Left forelimb (tissue), 1 donor: ENCODE data around the gene SPATA17.

Source experiments
- DNase-seq: peaks from one replicate; pipeline ENCODE4 v3.0.0-alpha.2; 2018; ENCODE audit warnings: low spot score

SPATA17 gene

DNA sequence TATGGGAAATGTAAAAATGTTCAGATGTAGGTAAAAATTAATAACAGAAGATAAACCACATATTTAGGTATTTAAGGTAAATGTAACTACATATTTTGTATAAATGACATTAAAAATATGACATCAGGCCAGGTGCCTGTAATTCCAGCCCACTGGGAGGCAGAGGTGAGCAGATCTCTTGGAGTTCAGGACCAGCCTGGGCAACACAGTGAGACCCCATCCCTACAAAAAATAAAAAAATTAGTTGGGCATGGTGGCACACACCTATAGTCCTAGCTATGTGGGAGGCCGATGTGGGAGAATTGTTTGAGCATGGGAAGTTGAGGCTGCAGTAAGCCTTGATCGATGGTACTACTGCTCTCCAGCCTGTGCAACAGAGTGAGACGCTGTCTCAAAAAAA is 216.5 kb downstream of the SPATA17 start:
- DNase-seq = no peak

DNA sequence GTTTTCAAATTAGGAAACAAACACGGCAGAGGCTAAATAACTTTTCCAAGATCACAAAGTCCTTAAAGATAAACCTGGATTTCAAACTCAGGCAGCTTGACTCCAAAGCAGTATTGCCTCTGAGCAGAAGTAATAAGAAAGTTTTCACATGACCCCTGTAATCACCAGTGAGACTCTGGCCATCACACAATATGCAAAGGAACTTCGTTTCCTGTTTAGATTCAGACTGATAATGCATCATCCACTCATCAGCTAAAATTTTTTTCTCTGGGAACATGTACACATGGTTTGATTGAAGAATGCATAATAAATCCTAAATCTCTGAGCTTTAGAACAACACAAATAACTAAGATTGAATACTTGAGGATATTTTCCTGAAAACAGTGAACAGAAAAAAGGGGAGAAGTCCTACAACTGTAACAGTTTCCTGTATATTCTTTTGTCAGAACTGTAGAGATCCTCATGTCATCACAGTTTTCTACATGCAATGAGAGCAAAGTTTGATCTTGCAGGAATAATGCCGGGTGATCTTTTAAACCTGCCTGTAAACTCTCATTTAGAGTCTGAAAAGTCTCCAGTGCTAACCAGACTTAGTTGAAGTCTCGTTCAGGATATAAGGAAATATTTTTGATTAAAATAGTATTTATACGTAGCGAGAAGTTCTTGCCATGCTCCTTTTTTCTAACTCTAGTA is 225.3 kb downstream of the SPATA17 start:
- DNase-seq = no peak

DNA sequence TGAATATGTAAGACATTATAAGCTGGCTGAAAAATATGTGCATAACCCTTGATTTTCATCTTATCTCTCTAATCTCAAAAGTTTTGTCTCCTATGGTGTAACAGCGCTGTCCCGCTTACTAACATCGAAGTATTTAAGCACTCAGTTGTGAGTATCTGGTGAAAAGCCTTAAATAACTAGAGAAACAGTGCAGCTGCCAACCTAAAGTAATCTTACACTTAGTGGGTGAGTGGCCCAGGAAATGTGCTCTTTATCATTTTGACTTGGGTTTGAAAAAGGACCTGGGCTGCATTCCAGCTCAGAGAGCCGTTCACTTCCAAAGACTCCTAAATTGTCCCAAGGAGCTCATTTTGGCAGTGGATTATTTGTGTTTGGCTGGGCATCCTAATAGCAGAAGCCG is 225.9 kb downstream of the SPATA17 start:
- DNase-seq = no peak

DNA sequence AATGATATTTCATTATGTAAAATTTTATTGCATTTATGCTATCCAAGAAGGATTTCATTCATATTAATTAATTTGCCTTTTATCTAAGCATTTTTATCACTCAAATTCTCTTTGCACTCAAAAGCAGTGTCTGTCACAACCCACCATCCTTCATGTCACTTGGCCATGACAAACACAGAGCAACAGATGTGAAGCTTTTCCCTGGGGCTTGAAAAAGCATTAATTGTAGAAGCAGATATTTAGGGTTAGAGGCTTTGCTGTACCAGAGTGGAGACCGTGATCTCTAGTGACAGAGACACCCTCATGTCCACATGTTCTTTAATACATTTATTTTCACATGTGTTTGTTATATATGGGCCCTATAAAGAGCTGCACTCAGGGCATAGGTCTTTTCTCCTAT is 230.5 kb downstream of the SPATA17 start:
- no peak for DNase-seq

DNA sequence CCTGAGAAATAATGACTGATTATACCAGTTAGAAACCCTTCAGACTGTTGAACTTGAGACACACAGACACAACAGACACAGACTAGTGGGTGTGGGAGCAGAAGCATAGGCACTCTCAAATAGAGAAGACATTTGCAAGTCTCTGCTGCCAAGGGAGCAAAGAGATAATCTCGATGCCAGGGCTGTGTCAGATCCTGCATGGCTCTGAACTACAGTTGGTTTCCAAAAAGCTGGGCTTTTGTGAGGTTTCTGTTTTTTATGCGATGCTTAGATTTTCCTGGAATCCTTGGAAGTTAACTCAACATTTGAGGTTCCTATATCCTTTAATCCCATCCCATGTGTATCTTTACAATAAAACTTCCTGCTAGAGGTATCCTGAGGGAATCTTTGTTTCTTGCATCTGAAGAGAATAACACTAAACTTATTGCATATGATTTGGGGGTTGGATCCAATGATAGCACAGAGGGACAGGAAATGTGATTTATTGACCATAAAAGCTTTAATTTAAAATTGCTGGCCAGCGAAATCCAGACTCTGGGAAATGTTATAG is 236.4 kb downstream of the SPATA17 start:
- DNase-seq = no peak

DNA sequence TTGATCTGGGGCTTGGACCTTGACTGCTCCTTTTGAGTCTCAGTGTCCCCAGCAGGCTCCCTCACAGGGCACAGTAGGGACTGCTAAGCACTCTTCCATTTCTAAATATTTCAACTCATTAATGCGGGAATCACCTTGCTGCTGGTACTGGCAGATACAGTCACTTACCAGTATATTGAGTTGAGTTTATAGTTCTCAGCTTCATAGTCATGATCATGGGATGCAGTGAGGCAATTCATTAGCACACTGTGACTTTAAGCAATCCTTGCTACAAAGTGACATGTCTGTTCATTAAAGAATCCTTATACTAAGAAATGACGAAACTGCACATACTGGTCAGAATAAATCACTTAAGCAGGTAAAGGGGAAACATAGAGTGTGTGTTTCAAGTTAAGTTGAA is 240.8 kb downstream of the SPATA17 start:
- DNase-seq = no peak

DNA sequence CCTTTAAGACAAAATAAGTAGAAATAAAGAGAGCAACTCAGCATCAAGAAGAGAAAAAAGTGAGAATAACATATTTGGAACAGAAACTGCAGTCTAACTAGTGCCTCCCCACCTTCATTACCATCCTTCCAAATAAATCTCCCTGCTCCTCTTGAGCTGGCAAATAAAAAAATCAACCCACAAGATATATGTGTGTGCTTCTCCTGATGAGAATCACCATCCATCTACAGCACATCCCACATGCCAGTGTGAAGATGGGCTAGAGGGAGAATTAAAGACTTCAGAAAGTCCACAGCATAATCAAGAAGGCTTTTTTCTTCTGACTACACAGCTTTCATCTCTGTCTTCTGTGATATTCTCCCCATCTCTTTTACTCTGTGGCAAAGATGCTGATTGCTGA is 244.1 kb downstream of the SPATA17 start:
- no peak for DNase-seq

DNA sequence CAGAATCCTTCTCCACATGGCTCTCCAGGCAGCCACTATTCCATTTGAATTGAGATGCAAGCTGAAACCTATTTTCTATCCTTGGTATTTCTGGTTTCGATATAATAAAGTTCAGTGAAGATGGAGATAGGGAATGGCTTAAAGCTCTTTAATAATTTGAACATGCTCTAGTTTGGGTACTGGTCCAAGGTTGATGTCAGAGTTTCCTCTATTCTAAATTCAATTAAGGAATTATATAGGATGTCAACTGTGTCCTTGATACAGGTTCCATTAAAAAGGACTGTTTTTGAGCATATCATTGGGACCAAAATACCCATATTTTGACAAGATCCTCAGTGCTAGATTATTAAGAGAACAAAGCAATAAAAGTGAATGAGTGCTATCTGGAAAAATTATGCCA is 245.3 kb downstream of the SPATA17 start:
- DNase-seq = no peak

DNA sequence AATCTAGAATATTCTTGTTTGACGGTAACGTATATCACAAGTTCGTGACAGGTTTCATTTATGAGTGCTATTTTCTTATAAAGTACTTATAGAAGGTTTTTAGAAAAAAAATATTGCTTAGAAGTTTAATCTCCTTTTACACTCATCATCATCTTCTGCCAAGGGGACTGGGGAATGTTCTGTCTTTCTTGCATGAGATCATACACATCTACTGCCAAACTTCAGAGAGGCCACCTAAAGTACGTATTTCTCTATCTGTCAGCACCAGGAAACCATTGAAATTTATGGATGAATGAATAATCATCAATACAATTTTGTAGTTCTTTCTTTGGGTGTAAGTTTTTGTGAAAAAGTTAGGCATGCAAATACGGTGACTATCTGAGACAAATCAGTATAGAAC is 245.8 kb downstream of the SPATA17 start:
- no peak for DNase-seq

DNA sequence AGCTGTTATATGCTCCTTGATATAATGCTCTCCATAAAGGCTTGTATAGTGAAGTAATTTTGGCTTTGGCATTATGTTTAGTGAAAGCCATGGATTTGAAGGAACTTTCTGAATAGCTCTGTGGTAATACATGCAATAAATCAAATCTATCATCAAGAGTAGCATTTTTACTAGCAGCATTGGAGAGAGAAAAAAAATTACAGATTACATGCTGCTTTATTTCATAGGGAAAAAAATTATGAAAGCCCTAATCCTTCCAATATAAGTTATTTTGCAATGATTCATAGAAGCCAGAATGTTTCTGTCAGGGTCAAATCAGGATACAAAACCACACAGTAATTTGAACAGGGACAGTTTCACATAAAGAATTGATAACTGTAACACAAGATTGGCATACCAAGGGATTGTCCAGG is 250.0 kb downstream of the SPATA17 start:
- no peak for DNase-seq

DNA sequence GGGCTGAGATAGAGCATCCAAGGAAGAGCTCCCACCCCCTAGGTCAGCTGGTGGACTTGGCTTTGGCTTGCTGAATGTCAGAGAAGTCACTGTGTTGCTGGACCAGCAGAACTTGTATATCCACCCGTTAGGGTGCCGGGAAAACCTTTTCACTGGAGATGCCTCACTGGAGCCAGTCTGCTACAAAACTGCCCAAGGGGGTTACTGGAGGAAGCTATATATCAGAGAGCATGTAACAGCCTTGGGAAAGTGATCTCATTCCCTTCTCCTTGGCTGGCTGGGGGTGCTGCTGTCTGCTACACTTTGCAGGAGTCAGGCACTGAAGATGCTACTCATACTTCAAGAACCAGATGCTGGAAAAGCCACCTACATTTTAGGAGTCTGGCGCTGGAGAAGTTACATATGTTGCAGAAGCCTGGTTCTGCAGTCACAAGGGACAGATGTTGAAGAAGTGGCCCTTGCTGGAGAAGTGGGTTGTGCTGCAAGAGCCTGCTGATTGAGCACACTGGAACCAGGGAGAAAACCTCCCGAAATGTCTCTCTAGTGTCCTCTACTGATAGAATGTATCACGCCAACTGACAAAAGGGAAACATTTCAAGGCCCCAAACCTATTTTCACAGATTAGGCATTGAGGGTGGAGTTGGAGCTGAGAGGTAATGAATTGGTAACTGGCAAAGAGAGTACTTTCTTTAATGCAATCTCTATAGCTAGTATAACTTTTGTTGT is 250.6 kb downstream of the SPATA17 start:
- no peak for DNase-seq

DNA sequence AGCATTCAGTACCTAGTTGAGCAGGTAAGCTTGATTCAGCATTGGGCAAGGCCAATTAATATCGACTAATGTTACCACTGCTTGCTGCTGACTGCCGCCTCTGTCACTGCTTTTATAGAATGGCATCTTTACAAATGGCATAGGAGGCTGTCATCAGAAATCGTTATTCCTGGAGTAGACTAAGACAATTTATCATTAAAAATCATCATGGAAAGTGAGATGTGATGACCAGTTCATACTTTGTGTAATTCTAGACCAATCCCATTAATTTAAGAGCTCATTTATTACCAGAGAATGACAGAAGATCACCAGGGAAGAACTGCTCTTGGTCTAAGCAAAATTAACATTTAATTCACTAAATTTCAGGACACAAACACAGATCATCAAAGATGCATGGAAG is 254.0 kb downstream of the SPATA17 start:
- no peak for DNase-seq

DNA sequence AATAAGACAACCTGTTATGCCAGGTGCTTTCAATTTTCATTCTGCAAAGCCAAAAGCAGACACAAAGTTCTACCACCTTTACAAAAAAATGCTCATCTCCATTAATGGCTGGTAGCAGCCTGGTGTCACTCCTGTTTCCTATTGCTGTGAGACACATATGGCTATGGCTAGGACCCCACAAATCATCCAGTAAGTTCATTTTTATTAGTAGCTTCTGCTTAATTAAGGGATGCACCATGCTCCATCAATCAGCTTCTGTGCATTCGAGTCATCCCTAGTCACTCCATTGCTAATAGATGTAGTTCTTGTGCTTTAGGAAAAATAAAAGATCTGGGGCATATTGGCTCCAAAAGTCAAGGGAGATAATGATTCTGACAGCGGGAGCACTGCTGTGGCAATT is 257.2 kb downstream of the SPATA17 start:
- DNase-seq = no peak

DNA sequence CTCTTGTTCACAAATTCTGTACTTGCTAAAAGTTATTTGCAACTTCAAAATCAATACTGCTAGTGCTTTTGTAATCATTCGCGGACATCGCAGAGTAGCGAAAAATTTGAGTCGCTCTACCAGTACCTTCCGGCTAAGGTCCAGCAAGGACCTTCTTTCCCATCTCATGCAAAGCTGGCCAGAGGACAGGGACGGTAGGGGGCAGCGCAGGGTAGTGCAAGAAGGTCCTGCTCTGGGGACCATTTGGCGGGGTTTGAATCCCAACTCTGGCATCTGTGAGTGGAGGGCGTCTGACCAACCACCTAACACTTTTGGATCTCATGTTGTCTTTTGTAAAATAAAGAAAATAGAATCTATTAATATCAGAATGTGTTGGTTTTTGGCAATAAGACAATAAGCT is 258.3 kb downstream of the SPATA17 start:
- DNase-seq = no peak

DNA sequence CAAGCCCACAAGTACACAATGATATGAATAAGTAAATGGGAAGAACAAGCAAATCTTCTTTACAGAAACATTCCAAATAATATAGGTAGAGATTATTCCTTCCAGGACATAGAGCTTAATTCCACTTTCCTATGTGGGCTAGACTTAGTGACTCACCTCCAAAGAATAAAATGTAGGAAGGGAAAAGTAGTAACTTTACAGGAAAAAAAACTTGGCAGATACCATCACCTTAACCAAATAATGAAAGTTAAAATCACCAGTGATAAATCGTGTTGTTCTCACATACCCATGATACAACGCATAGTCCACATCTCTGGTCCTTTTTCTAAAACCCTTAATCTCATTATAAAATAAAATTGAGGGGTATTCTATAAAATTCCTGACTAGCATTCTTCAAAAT is 260.8 kb downstream of the SPATA17 start:
- no peak for DNase-seq

DNA sequence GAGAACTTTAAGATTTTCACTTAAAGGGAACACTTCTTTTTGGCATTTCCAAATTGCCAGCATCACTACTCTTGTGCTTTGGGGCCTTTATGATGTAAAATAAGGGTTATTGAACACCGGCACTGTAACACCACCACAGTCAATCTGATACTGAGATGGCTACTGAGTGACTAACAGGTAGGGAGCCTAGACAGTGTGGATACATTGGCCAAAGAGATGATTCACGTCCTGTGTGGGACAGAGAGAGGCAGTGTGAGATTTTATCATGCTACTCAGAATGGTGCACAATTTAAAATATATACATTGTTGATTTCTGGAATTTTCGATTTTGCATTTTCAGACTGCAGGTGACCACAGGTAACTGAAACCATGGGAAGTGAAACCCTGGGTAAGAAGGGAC is 261.6 kb downstream of the SPATA17 start:
- no peak for DNase-seq

DNA sequence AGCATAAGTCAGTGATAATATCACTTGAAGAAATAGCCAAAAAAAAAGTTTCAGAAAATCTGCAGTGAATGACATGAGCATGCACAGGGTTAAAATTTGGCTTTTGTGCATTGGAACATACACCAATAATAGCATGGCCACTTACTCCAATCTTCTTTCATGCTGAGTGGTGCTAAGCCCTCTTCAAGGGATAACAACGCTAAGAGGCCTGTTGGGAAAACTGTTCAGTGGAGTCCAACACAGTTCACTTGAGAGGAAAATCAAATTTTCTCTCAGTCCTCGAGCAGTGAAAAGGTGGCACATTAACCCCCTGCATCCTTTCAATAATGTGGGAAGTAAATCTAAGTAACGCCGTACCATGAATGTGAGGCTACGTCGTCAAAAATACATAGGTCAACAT is 264.7 kb downstream of the SPATA17 start:
- DNase-seq = no peak

DNA sequence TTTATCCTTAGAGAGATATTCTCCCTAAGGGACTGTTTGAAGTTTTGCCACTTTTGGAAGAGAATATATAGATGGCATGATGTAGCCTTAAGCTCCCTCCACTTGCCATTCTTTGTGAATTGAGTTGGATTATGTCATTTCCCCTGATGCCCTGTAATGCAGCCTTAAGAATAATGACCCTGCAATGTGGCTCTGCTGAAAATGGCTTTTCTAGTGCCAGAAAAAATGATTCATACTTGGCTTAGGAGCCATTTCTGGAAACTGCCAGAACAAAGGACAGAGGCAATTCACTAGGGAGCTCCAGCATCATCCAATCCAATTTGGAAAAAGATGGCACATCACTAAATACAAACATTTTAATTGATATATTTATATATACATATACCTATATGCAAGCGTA is 265.3 kb downstream of the SPATA17 start:
- DNase-seq = no peak

DNA sequence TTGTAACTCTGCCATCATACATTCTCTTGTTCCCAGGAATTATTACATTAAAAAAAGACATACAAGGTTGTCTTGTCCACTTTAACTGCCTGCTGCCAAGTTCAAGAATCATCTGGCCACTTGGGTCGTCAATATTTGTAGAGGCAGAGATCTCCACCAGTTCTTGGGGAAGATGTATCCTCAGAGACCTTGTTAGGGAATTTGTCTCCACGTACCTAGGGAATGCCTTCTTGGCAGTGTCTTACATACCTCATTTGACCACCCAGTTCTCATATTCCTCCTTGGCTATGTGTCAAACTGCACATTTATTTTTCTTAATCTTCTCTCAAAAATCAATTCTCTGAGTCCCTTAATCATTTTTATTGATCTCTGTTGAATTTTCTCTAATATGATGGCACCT is 266.0 kb downstream of the SPATA17 start:
- DNase-seq = no peak

DNA sequence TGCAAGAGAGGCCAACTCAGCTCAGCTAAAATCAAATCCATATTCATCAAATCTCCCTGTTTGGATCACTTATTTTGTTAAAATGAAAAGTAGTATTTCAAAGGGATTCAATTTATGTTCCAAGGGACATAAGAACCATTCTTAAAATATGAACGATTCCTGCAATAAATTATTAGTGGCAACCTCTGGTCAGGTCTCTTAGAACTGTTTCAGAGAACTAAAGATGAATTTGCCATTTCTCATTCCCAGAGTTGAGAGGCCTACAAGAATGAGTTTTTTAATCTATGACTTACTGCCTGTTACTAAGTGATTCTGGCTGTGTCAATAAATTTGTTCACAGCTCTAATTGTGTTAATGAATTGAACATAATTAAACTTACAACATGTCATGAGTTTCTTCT is 268.5 kb downstream of the SPATA17 start:
- DNase-seq = no peak

DNA sequence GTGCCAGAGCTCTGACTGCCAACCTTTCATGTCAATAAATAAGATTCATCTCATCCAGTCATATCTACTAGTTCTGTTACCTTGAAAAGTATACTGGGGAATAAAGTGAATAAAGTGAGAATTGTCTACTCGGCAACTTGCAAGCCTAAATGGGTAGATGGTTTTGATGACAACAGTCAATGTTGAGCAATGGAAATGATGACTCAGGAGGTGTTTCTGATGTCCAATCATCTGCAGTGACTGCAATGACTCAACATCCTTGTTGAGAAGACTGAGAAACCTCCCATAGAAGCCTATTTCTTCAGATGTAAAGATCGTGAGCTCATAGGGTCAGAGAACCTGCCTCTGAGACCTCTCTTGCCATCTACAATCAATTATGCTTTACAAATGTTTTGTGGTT is 276.4 kb downstream of the SPATA17 start:
- DNase-seq = no peak

DNA sequence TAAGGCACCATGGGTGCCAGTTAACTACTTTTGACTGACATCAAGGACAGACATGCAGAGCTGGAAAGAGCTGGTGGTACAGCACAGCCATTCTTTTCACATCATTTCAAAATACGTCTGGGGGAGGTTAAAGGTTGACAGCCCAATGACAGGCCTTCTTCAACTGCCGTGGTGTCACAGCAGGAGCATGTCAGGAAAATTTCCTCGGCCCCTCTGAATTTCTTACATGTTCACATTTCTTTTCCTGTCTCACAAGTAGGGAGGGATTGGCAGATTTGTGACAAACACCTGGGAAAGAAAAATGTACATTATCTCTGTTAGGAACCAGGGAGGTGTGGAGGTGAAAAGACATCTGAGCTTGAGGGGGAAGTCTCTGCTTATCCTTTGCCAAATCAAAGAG is 279.1 kb downstream of the SPATA17 start:
- DNase-seq = no peak

DNA sequence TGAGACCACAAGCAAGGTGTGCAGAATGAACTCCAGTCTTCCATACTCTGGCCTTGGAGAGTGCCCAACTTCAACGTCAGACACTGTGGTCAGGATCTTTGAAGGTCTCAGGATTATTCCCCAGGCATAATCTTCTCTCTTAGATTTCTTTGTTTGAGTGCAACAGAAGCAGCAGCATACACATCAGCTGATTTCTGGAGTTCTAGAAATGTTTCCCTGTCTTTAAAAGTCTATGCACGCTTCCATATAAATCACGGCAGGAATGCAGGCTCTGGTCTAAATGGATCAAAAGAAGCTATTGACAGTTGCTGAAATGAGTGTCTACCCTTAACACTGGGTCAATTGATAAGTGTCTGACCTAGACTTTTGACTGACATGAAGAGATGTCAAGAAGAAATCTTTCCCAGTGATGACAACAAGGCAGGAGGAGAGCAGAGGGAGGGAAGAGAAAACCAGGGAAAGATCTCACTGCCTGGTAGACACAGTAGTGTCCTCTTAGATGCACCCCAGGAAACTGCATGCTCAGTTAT is 279.7 kb downstream of the SPATA17 start:
- DNase-seq = no peak
